ENCODE measurements around the gene CCND1. TPM values are rescaled to one million over a fixed set of nuclear protein-coding genes. Genes with fewer than 3 reads are reported as not detected.

CCND1 gene
- total and polyA plus RNA-seq, 8 donors = 24.6 to 126 (median 89.0) TPM

DNA sequence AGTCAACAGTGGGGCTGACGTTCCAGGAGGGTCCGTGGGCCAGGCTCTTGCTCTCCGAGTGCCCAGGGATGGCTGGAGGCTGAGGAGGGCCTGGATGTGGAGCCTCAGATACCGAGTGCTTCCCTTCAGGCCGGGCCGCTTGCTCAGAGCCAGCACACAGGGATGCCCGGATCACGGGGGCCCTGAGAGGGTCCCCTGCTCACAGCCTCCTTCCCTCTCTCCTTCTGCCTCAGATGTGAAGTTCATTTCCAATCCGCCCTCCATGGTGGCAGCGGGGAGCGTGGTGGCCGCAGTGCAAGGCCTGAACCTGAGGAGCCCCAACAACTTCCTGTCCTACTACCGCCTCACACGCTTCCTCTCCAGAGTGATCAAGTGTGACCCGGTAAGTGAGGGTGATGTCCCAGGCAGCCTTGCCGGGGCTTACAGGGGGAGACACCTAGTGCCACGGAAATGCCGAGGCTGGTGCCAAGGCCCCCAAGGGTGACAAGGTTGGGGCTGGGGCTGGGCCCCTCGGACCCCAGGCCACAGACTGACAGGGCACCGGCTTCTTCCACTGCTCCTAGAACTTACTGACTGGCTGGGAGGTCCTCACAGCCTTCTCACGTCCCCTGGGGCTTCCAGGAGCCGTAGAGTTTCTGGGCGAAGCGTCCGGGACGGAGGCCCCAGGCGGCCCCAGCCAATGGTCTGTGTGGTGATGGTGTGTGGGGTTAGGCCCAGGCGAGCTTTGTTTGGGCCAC is 7.0 kb downstream of the CCND1 start:
- FAIRE-seq = no peak
- Histone ChIP-seq H3K9me3 (no peaks in the 10 kb centered on the region), H3K27ac (no peak overlapping the region), H3K27me3 (no peaks in the 10 kb centered on the region), H3K4me1 (peaks cover 0 to 12% (median 10%) of the 10 kb centered on the region in 3 donors), H3K4me3 (no peak overlapping the region), H3K36me3 (peaks cover 0 to 6% (median 0%) of the 10 kb centered on the region in 3 donors)
- TF ChIP-seq, protein P1, sequence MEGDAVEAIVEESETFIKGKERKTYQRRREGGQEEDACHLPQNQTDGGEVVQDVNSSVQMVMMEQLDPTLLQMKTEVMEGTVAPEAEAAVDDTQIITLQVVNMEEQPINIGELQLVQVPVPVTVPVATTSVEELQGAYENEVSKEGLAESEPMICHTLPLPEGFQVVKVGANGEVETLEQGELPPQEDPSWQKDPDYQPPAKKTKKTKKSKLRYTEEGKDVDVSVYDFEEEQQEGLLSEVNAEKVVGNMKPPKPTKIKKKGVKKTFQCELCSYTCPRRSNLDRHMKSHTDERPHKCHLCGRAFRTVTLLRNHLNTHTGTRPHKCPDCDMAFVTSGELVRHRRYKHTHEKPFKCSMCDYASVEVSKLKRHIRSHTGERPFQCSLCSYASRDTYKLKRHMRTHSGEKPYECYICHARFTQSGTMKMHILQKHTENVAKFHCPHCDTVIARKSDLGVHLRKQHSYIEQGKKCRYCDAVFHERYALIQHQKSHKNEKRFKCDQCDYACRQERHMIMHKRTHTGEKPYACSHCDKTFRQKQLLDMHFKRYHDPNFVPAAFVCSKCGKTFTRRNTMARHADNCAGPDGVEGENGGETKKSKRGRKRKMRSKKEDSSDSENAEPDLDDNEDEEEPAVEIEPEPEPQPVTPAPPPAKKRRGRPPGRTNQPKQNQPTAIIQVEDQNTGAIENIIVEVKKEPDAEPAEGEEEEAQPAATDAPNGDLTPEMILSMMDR (IDR thresholded peaks at IDR 0.05) = no peak
- WGBS, 2 donors = 79 to 87% methylated on average over 28 of the region's 28 CpGs
- no peak for ATAC-seq
- intact Hi-C loops (cut with DNase I) = loop anchor here in 2 of 3 donors (5.0 kb wide), 3 partner anchors 356 to 551 kb away; partner anchors contain the start of gene MYEOV (in 1 of the 2)
- DNase-seq = peak in 2 of 6 donors; percentile 51 to 62

DNA sequence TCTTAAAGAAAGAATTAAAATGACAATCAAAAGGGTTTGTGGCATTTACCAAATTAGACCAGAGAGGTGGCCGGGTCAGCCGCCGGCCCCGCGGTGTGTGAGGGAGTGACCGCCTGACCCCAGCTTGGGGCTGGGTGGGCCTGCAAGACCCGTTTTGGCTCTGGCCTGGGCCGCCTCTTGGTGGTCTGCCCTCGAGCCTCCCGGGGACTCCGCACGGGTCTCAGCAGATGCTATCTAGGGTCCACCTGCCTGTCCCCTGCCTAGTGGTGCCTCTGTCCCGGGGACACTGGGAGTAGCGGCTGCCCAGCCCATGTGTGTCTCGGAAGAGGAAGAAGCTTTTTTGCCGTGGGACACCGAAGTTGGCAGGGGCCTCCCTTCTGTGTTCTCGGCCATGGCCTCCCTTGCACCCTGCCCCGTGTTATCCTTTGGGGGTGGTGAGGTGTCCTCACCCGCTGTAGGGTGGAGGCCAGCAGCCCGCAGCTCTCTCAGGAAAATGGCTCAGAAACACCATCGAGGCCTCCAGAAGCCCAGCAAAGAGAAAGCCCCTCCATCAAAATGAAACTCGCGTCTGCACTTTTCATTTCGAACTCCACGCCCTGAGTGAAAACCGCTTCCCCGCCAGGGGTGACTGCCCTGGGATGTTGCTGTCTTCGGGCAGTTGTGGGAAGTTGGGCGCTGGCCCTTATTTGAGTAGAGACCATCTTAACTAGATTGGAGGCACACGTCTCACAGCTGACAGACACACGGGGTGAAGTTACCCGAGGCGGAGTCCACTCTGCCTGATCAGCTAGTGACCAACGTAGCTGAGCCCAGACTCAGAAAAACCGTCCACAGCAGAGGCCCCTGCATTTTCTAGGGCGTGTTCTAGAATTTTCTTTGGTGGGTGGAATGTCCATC is 8.0 kb downstream of the CCND1 start:
- no peak for FAIRE-seq
- H3K27me3 ChIP-seq = no peaks in the 10 kb centered on the region
- WGBS, 2 donors = 76 to 79% methylated on average over 37 of the region's 37 CpGs
- intact Hi-C loops (cut with DNase I) = loop anchor here in 2 of 3 donors (5.0 kb wide), 3 partner anchors 357 to 552 kb away; partner anchors contain the start of gene MYEOV (in 1 of the 2)
- TF ChIP-seq, protein P1 (IDR thresholded peaks at IDR 0.05) = no peak
- H3K4me1 ChIP-seq = peaks cover 0 to 10% (median 8%) of the 10 kb centered on the region in 3 donors
- no peak overlapping the region for H3K4me3 ChIP-seq
- no peak for ATAC-seq
- no peaks in the 10 kb centered on the region for H3K9me3 ChIP-seq
- peaks cover 0 to 12% (median 0%) of the 10 kb centered on the region in 3 donors for H3K36me3 ChIP-seq
- H3K27ac ChIP-seq = no peak overlapping the region
- peak in 2 of 6 donors; percentile 46 to 71 for DNase-seq

DNA sequence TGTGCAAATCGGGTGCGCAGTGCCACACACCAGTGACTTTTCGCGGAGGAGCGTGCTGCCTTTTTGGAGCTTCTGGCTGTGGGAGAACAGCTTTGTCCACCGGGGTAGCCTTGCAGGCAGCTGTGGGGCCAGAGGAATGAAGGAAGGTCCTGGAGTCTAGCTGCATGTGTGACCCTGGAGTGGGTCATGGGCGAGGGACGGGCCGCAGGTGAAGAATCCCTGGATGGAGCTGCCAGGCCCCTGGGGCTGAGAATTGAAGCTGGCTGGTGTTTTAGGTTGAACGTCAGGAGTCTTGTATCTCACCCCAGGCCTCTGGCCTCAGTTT is 8.6 kb downstream of the CCND1 start:
- DNase-seq (peak in 1 of 6 donors; percentile 26), FAIRE-seq (no peak), ATAC-seq (no peak)
- Histone ChIP-seq H3K4me3 (no peak overlapping the region), H3K27me3 (no peaks in the 10 kb centered on the region), H3K27ac (no peak overlapping the region), H3K36me3 (peaks cover 0 to 16% (median 0%) of the 10 kb centered on the region in 3 donors), H3K4me1 (peaks cover 0 to 5% (median 2%) of the 10 kb centered on the region in 3 donors), H3K9me3 (no peaks in the 10 kb centered on the region)
- TF ChIP-seq, protein P1 (IDR thresholded peaks at IDR 0.05) = no peak
- intact Hi-C loops (cut with DNase I) = loop anchor here in 2 of 3 donors (5.0 kb wide), 3 partner anchors 357 to 552 kb away; partner anchors contain the start of gene MYEOV (in 1 of the 2)
- WGBS, 2 donors = 80 to 88% methylated on average over 10 of the region's 10 CpGs

DNA sequence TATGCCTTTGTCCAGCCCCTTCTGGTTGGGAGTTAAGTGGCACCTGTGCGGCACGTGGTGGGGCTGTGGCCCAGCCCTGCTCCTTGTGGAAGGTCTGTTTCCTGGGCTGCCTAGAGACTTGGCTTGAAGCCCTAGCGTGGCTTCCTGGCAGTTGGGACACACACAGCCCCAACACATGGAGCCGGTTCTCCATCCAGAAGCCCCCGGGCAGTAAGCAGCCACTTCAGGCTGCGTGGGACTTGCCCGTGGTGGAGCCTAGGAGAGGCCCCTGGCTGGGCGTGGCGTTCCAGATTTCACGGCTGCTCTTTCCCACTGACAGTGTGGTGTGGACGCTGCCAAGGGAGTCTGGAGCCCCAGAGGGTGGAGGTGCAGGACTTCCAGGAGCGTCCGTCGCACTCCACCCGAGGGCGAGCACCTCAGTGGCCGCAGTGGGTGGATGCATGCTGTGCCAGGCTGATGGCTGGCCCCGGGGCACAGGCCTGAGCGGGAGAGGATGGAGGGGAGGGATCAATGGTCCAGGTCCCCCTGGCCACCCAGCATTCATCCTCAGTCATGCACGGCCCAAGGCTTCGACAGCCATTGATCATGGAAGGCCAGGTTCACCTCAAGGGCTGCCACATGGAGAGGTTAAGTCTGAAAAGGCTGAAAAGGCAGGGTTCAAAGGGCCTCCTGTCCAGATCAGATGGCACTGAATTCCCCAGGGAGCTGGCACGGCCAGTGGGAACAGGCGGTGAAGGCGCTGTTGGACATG is 9.3 kb downstream of the CCND1 start:
- H3K9me3 ChIP-seq = no peaks in the 10 kb centered on the region
- TF ChIP-seq, protein P1 (IDR thresholded peaks at IDR 0.05) = no peak

More for the DNA sequence above, 9.3 kb downstream of the CCND1 start:
- peak in 1 of 4 donors; percentile 7 for ATAC-seq
- Histone ChIP-seq H3K4me3 (no peak overlapping the region), H3K36me3 (peaks cover 0 to 16% (median 0%) of the 10 kb centered on the region in 3 donors), H3K4me1 (peaks cover 0 to 2% (median 0%) of the 10 kb centered on the region in 3 donors), H3K27me3 (no peaks in the 10 kb centered on the region), H3K27ac (no peak overlapping the region)
- peak in 1 of 6 donors; percentile 59 for DNase-seq
- no peak for FAIRE-seq
- WGBS, 2 donors = 69 to 80% methylated on average over 24 of the region's 24 CpGs
- intact Hi-C loops (cut with DNase I) = loop anchor here in 1 of 3 donors (10.0 kb wide), 1 partner anchor 555 kb away; no protein-coding TSS in a partner anchor
